HCT116 (cell line): ENCODE measurements around the gene AVEN. TPM values are rescaled to one million over a fixed set of nuclear protein-coding genes. Genes with fewer than 3 reads are reported as not detected.

Experiments
- ATAC-seq: fragments of 200-7000 bp; cut with Tn5 transposase; 2 replicates; pipeline ENCODE4 v1.9.1; 2020; ENCODE audit warnings: mild to moderate bottlenecking, moderate library complexity
- Bru-seq: library from RNA; stranded (reverse); fragments of 400-500 nt; gene quantifications from one replicate; lab custom pipeline; 2021; lab: Mats Ljungman, UMichigan
- BruChase-seq, 2 experiments: library from RNA; stranded (reverse); fragments of 400-500 nt; gene quantifications; one replicate each; lab custom pipeline; 2021; lab: Mats Ljungman, UMichigan
- BruUV-seq: library from RNA; stranded (reverse); fragments of 400-500 nt; replicated peaks from 2 replicates; lab custom pipeline; 2021; lab: Mats Ljungman, UMichigan
- CTCF ChIA-PET: fragments of 300-600 bp; sonication (Branson Sonifier 250); formaldehyde crosslinking; loops from one replicate; lab custom pipeline; 2021; ENCODE audit warnings: antibody characterized with exemption; lab: Charles Lee
- POLR2A ChIA-PET: fragments of 300-600, 350-600 bp; sonication (Branson Sonifier 250); formaldehyde crosslinking; loops from one replicate; lab custom pipeline; 2021; ENCODE audit warnings: antibody characterized with exemption; lab: Charles Lee
- RAD21 ChIA-PET, 2 experiments: fragments of 300-600 bp; sonication (Branson Sonifier 250); formaldehyde crosslinking; loops; one replicate each; lab custom pipeline; 2023; ENCODE audit warnings: low total read pairs in 2 of 2; ENCODE audit not compliant: uncharacterized antibody in 2 of 2, unreplicated experiment in 2 of 2, low non-redundant PET in 1 of 2; lab: Charles Lee
- DNase-seq: peaks from one replicate; pipeline ENCODE4 v3.0.0-alpha.2; 2010; ENCODE audit warnings: low read depth, low spot score
- H2AFZ ChIP-seq: fragments of 200-600 bp; shearing (Covaris generic), sonication (generic); 2 replicates; pipeline ENCODE4 v1.6.1; 2017; ENCODE audit warnings: low read depth, mixed run types, mixed read lengths, antibody characterized with exemption, low read length; ENCODE audit not compliant: poor library complexity, severe bottlenecking
- H3K27ac ChIP-seq: 2 replicates; pipeline ENCODE4 v1.5.1; 2012; ENCODE audit warnings: low read depth, low read length
- H3K27me3 ChIP-seq: fragments of 200-600 bp; sonication (generic); 2 replicates; pipeline ENCODE4 v1.6.1; 2016; ENCODE audit warnings: mixed run types, low read length, mixed read lengths; ENCODE audit not compliant: insufficient read depth
- H3K36me3 ChIP-seq, 2 experiments: fragments of 200-500 bp in 1 of 2; fragments of 200-600 bp in 1 of 2; sonication (Bioruptor generic) in 1 of 2; sonication (generic) in 1 of 2; 2 replicates each; pipeline versions ENCODE4 v1.5.1 to v1.6.1; 2014 to 2016; ENCODE audit warnings: low read length in 2 of 2, inconsistent platforms in 1 of 2, mixed read lengths in 1 of 2, mixed run types in 1 of 2; ENCODE audit not compliant: insufficient read depth in 2 of 2, control insufficient read depth in 1 of 2
- H3K4me1 ChIP-seq, 2 experiments: fragments of 200-600 bp in 1 of 2; sonication (generic) in 1 of 2; 2 replicates each; pipeline versions ENCODE4 v1.5.1 to v1.6.1; 2012 to 2017; ENCODE audit warnings: low read length in 2 of 2, inconsistent platforms in 1 of 2, mild to moderate bottlenecking in 1 of 2, mixed read lengths in 1 of 2, mixed run types in 1 of 2, moderate library complexity in 1 of 2; ENCODE audit not compliant: insufficient read depth in 2 of 2, control insufficient read depth in 1 of 2
- H3K4me2 ChIP-seq: fragments of 200-600 bp; sonication (generic); 2 replicates; pipeline ENCODE4 v1.6.1; 2017; ENCODE audit warnings: mixed run types, low read length, mixed read lengths
- H3K4me3 ChIP-seq, 2 experiments: fragments of 200-600 bp in 1 of 2; sonication (generic) in 1 of 2; replicated peaks in 1 of 2; 2 replicates each; pipeline ENCODE4 v1.5.1; 2011 to 2016; ENCODE audit warnings: low read length in 2 of 2, control low read depth in 1 of 2, low read depth in 1 of 2, mild to moderate bottlenecking in 1 of 2, mixed read lengths in 1 of 2, mixed run types in 1 of 2
- H3K79me2 ChIP-seq: fragments of 200-600 bp; sonication (generic); 2 replicates; pipeline ENCODE4 v1.6.1; 2017; ENCODE audit warnings: mild to moderate bottlenecking, mixed run types, low read length, moderate library complexity, mixed read lengths; ENCODE audit not compliant: insufficient read depth
- H3K9ac ChIP-seq: fragments of 200-600 bp; sonication (generic); 2 replicates; pipeline ENCODE4 v1.6.1; 2016; ENCODE audit warnings: low read length, mixed read lengths
- H3K9me2 ChIP-seq: fragments of 200-600 bp; sonication (generic), shearing (Covaris generic); 2 replicates; pipeline ENCODE4 v1.6.1; 2017; ENCODE audit warnings: mixed run types, mild to moderate bottlenecking, moderate library complexity; ENCODE audit not compliant: insufficient read depth
- H3K9me3 ChIP-seq, 2 experiments: fragments of 200-500 bp in 1 of 2; fragments of 200-600 bp in 1 of 2; sonication (Bioruptor generic) in 1 of 2; sonication (generic) in 1 of 2; 2 replicates each; pipeline ENCODE4 v1.6.1; 2014 to 2017; ENCODE audit warnings: low read length in 2 of 2, mixed read lengths in 2 of 2, inconsistent platforms in 1 of 2, low read depth in 1 of 2, mild to moderate bottlenecking in 1 of 2, mixed run types in 1 of 2, moderate library complexity in 1 of 2; ENCODE audit not compliant: control insufficient read depth in 1 of 2, insufficient read depth in 1 of 2
- H4K20me1 ChIP-seq: fragments of 200-600 bp; sonication (generic), shearing (Covaris generic); 2 replicates; pipeline ENCODE4 v1.6.1; 2017; ENCODE audit warnings: mixed run types, mild to moderate bottlenecking, moderate library complexity; ENCODE audit not compliant: insufficient read depth
- RAD21 ChIP-seq: IDR thresholded peaks from 2 replicates; pipeline ENCODE4 v1.6.1; 2012; ENCODE audit warnings: low read depth, mild to moderate bottlenecking
- ZFX ChIP-seq: fragments of 450-650 bp; IDR thresholded peaks from 2 replicates; pipeline ENCODE4 v1.6.1; 2017
- intact Hi-C: fragments of 100-400 bp; cut with micrococcal nuclease; formaldehyde crosslinking; loops from 2 replicates; pipeline ENCODE4 v1.10.0; 2022
- long read RNA-seq: library from polyadenylated mRNA; unstranded; transcript quantifications from one replicate; pipeline ENCODE4 v2.0.0, GENCODE V29; 2021; ENCODE audit not compliant: unreplicated experiment
- polyA plus RNA-seq: library from polyadenylated mRNA; unstranded; fragments of >200 nt; gene quantifications from 2 replicates; pipeline ENCODE4 v1.2.1, GENCODE V29; 2012; ENCODE audit warnings: missing spikeins
- total RNA-seq: library from RNA; stranded (reverse); gene quantifications from one replicate; pipeline ENCODE4 v1.2.1, GENCODE V29; 2021; ENCODE audit not compliant: unreplicated experiment
- TF ChIP-seq, protein P1 (sequence below): IDR thresholded peaks from 2 replicates; pipeline ENCODE4 v1.6.1; 2011; ENCODE audit warnings: mild to moderate bottlenecking, low read length, moderate library complexity; ENCODE audit not compliant: insufficient replicate concordance; ENCODE audit errors: extremely low read depth

Gene AVEN, protein sequence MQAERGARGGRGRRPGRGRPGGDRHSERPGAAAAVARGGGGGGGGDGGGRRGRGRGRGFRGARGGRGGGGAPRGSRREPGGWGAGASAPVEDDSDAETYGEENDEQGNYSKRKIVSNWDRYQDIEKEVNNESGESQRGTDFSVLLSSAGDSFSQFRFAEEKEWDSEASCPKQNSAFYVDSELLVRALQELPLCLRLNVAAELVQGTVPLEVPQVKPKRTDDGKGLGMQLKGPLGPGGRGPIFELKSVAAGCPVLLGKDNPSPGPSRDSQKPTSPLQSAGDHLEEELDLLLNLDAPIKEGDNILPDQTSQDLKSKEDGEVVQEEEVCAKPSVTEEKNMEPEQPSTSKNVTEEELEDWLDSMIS
- 6.8 TPM for total RNA-seq
- polyA plus RNA-seq = 4.8 and 6.0 TPM in 2 replicates
- percentile 50 among the genes with signal in this experiment for Bru-seq, nascent RNA
- BruChase-seq, experiment 1, labeled RNA remaining after a 6-hour chase = percentile 43 among the genes with signal in this experiment
- BruChase-seq, experiment 2, labeled RNA remaining after a 2-hour chase = percentile 42 among the genes with signal in this experiment
- long read RNA-seq, transcript AVEN-201 (6 exons, 1,605 nt) = major isoform, 14 of 15 reads
- long read RNA-seq, partial matches to known transcripts = 0 of 15 reads
- long read RNA-seq, other reads (novel, unspliced or antisense) = 1 of 15 reads

DNA sequence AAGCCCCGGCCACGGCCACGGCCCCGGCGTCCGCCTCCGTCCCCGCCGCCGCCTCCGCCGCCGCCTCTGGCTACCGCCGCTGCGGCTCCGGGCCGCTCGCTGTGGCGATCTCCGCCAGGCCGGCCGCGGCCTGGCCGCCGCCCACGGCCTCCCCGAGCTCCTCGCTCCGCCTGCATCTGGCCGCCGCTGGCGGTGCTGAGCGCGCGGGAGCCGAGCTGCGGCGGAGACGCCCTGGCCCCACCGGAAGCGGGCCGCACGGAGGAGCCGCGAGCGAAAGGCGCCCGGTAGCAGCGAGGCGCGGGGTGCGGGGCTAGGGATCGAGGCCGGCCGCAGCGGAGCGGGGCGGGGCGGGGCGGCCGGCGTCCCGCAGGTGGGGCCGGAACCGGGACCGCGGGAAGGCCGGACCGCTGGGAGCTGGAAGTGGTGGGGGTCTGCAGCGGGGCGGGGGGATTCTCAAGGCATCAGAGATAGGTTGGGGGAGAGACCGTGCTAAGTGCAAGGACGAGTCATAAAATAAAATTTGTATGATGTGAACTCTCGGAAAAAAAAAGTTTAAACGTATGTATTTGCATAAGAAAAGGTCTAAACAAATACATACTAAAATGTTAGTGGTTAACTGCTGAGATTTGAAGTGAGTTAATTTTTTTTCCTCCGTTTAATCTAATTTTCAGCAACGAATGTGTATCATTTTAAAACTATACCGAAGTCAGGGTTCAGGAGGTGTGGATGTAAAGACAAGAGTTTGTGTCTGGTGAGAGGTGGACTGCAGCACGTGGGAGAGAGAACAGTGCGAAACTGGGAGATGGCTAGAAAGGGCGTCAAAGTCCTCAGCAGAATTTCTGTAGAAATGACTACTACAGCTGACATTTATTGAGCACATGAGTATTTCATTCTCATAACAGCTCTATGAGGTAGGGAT lies at the start of gene AVEN:
Gene AVEN (minus strand): TSS at position 334 of the 919 bp plus-strand sequence. CDS start 158 bp downstream, at position 176.
- Histone ChIP-seq H3K9ac (peak within 1 kb of the TSS; percentile 77), H3K27ac (peak within 1 kb of the TSS; percentile 87)
- ChIA-PET POLR2A (no interaction called here), RAD21 (no interaction called here)
- intact Hi-C loops = no loop called here
- no peak for TF ChIP-seq RAD21
- TF ChIP-seq ZFX = peak; percentile 98
- TF ChIP-seq, protein P1, sequence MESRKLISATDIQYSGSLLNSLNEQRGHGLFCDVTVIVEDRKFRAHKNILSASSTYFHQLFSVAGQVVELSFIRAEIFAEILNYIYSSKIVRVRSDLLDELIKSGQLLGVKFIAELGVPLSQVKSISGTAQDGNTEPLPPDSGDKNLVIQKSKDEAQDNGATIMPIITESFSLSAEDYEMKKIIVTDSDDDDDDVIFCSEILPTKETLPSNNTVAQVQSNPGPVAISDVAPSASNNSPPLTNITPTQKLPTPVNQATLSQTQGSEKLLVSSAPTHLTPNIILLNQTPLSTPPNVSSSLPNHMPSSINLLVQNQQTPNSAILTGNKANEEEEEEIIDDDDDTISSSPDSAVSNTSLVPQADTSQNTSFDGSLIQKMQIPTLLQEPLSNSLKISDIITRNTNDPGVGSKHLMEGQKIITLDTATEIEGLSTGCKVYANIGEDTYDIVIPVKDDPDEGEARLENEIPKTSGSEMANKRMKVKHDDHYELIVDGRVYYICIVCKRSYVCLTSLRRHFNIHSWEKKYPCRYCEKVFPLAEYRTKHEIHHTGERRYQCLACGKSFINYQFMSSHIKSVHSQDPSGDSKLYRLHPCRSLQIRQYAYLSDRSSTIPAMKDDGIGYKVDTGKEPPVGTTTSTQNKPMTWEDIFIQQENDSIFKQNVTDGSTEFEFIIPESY = no peak
- TF ChIP-seq, all 23 proteins: peak for 1
- Histone ChIP-seq H3K4me2 (peak within 1 kb of the TSS; percentile 99), H3K4me1 (peaks cover 4 to 18% of the 10 kb centered on the region in 2 experiments; a peak in 3 of 4 replicates), H3K9me2 (no peaks in the 10 kb centered on the region), H3K9me3 (no peaks in the 10 kb centered on the region), H3K4me3 (peak within 1 kb of the TSS; percentile 59 to 80), H2AFZ (peak within 1 kb of the TSS; percentile 85), H3K79me2 (no peaks in the 10 kb centered on the region), H3K27me3 (no peaks in the 10 kb centered on the region), H3K36me3 (no peaks in the 10 kb centered on the region), H4K20me1 (no peaks in the 10 kb centered on the region)
- DNase-seq (no peak), ATAC-seq (peak; percentile 70)
- TSS peak; percentile 86 for BruUV-seq
- CTCF ChIA-PET = no interaction called here
